Measurements from ENCODE around the gene COL16A1.

COL16A1 gene

GRCh38 chr1:31699341-31699891, 4.4 kb downstream of the COL16A1 start:
- Histone ChIP-seq H3K36me3 (ENCODE audit: insufficient read depth, low read length) (no peaks in the 10 kb centered on the region), H3K9ac (ENCODE audit: low read depth, low read length) (no peak overlapping the region), H3K4me3 (ENCODE audit: low read depth in 1 of 2, low read length in 2 of 2) (no peak overlapping the region), H3K27me3 (ENCODE audit: insufficient read depth, low read length, poor library complexity) (no peaks in the 10 kb centered on the region), H3K4me1 (ENCODE audit: insufficient read depth, low read length) (no peaks in the 10 kb centered on the region), H3K4me2 (ENCODE audit: insufficient read depth, low read length) (no peak overlapping the region), H2AFZ (ENCODE audit: low read depth, low read length) (no peak overlapping the region), H3K9me3 (ENCODE audit: insufficient read depth, low read length, severe bottlenecking) (no peaks in the 10 kb centered on the region), H3K79me2 (ENCODE audit: insufficient read depth, low read length) (no peaks in the 10 kb centered on the region), H3K27ac (ENCODE audit: low read length) (no peak overlapping the region), H4K20me1 (ENCODE audit: insufficient read depth, low read length) (no peaks in the 10 kb centered on the region; the same call in 1 of the 2 replicates)
- peak; percentile 57; the same call in 2 of the 3 replicates for ATAC-seq (ENCODE audit: insufficient read depth, low read depth)
- DNase-seq = peak; percentile 32
- TF ChIP-seq EZH2 (IDR thresholded peaks at IDR 0.05; ENCODE audit: borderline replicate concordance, low read depth, low read length, severe bottlenecking) = no peak
- TF ChIP-seq, protein P1, sequence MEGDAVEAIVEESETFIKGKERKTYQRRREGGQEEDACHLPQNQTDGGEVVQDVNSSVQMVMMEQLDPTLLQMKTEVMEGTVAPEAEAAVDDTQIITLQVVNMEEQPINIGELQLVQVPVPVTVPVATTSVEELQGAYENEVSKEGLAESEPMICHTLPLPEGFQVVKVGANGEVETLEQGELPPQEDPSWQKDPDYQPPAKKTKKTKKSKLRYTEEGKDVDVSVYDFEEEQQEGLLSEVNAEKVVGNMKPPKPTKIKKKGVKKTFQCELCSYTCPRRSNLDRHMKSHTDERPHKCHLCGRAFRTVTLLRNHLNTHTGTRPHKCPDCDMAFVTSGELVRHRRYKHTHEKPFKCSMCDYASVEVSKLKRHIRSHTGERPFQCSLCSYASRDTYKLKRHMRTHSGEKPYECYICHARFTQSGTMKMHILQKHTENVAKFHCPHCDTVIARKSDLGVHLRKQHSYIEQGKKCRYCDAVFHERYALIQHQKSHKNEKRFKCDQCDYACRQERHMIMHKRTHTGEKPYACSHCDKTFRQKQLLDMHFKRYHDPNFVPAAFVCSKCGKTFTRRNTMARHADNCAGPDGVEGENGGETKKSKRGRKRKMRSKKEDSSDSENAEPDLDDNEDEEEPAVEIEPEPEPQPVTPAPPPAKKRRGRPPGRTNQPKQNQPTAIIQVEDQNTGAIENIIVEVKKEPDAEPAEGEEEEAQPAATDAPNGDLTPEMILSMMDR (IDR thresholded peaks at IDR 0.05; ENCODE audit: borderline replicate concordance, extremely low read depth, low read length, poor library complexity, severe bottlenecking) = no peak

DNA sequence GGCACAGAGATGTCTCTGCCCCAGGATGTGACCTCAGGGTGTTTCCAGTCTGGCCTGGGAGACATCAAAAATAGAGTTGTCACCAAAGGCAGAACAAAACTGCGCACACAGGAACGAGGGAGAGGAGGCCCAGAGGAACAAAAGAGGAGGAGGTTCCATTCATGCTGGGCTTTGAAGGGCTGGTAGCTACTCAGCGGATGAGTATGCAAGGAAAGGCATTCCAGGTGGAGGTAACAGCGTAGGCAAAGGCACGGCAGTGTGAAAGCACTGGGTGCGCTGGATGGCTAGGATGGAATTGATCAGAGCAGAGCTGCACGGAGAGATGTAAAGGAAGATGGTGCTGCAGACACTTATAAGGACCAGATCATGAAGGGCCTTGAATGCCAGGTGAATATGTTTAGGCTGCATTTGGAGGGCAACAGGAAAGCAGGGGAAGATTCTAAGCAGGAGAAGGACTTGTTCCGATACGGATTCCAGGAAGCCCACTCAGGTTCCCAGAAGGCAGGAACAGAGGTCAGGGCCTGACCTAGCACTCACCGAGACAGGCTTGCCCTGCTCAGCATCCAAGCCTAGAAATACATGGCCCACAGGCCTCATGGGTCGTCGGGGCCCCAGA, 6.3 kb downstream of the COL16A1 start:
- no peak for ATAC-seq (ENCODE audit: insufficient read depth, low read depth)
- no peaks in the 10 kb centered on the region for H3K27me3 ChIP-seq (ENCODE audit: insufficient read depth, low read length, poor library complexity)
- no peak for DNase-seq
- H3K79me2 ChIP-seq (ENCODE audit: insufficient read depth, low read length) = no peaks in the 10 kb centered on the region
- no peaks in the 10 kb centered on the region for H3K4me1 ChIP-seq (ENCODE audit: insufficient read depth, low read length)
- no peak overlapping the region for H2AFZ ChIP-seq (ENCODE audit: low read depth, low read length)
- H3K36me3 ChIP-seq (ENCODE audit: insufficient read depth, low read length) = no peaks in the 10 kb centered on the region
- no peak overlapping the region for H3K4me3 ChIP-seq (ENCODE audit: low read depth in 1 of 2, low read length in 2 of 2)
- no peak overlapping the region for H3K4me2 ChIP-seq (ENCODE audit: insufficient read depth, low read length)
- H3K9me3 ChIP-seq (ENCODE audit: insufficient read depth, low read length, severe bottlenecking) = no peaks in the 10 kb centered on the region
- H3K9ac ChIP-seq (ENCODE audit: low read depth, low read length) = no peak overlapping the region
- H4K20me1 ChIP-seq (ENCODE audit: insufficient read depth, low read length) = no peaks in the 10 kb centered on the region; the same call in 1 of the 2 replicates
- TF ChIP-seq, protein P1 (IDR thresholded peaks at IDR 0.05; ENCODE audit: borderline replicate concordance, extremely low read depth, low read length, poor library complexity, severe bottlenecking) = no peak
- no peak overlapping the region for H3K27ac ChIP-seq (ENCODE audit: low read length)

- Histone ChIP-seq H3K27me3 (ENCODE audit: insufficient read depth, low read length, poor library complexity) (no peaks in the 10 kb centered on the region), H2AFZ (ENCODE audit: low read depth, low read length) (no peak overlapping the region), H3K27ac (ENCODE audit: low read length) (no peak overlapping the region), H3K36me3 (ENCODE audit: insufficient read depth, low read length) (no peaks in the 10 kb centered on the region), H4K20me1 (ENCODE audit: insufficient read depth, low read length) (no peaks in the 10 kb centered on the region; the same call in 1 of the 2 replicates), H3K79me2 (ENCODE audit: insufficient read depth, low read length) (no peaks in the 10 kb centered on the region), H3K4me3 (ENCODE audit: low read depth in 1 of 2, low read length in 2 of 2) (no peak overlapping the region), H3K9me3 (ENCODE audit: insufficient read depth, low read length, severe bottlenecking) (no peaks in the 10 kb centered on the region), H3K9ac (ENCODE audit: low read depth, low read length) (no peak overlapping the region), H3K4me2 (ENCODE audit: insufficient read depth, low read length) (no peak overlapping the region), H3K4me1 (ENCODE audit: insufficient read depth, low read length) (no peaks in the 10 kb centered on the region)
- ATAC-seq (ENCODE audit: insufficient read depth, low read depth) (no peak), DNase-seq (no peak)
- TF ChIP-seq EZH2 (IDR thresholded peaks at IDR 0.05; ENCODE audit: borderline replicate concordance, low read depth, low read length, severe bottlenecking) = no peak
- TF ChIP-seq, protein P1 (IDR thresholded peaks at IDR 0.05; ENCODE audit: borderline replicate concordance, extremely low read depth, low read length, poor library complexity, severe bottlenecking) = no peak
Observed at GRCh38 chr1:31696242-31696641, 7.6 kb downstream of the COL16A1 start.
